Thyroid gland (tissue), 4 donors: ENCODE data around the gene MPEG1.

Experiments used
- CTCF ChIP-seq, 6 experiments: fragments of 200-600 bp in 3 of 6; fragments of 450-650 bp in 3 of 6; sonication (generic) in 3 of 6; IDR thresholded peaks; one replicate each; pipeline ENCODE4 v1.5.1; 2016 to 2019; ENCODE audit warnings: antibody characterized with exemption in 6 of 6, mild to moderate bottlenecking in 2 of 6, inconsistent platforms in 1 of 6, moderate library complexity in 1 of 6
- POLR2A ChIP-seq, 2 donors: fragments of 450-650 bp; IDR thresholded peaks; one replicate each; pipeline ENCODE4 v1.6.1; 2017; ENCODE audit warnings: antibody characterized with exemption in 2 of 2, mild to moderate bottlenecking in 2 of 2, moderate library complexity in 1 of 2

- TF ChIP-seq CTCF (IDR thresholded peaks at IDR 0.05) = no peak
- TF ChIP-seq POLR2A (IDR thresholded peaks at IDR 0.05) = no peak
Measured at GRCh38 chr11:59253001-59253400, 40.3 kb upstream of the MPEG1 start.
